Esophagus mucosa (tissue), 1 donor: ENCODE measurements around the gene RPS6KL1. TPM values are rescaled to one million over a fixed set of nuclear protein-coding genes. Genes with fewer than 3 reads are reported as not detected.
A peak's percentile ranks its signal among the peaks of the same experiment; 100 is the strongest.

Experiments used
- ATAC-seq: fragments of 200-7000 bp; cut with Tn5 transposase; one replicate; pipeline ENCODE4 v1.9.1; 2020
- total RNA-seq: library from RNA; stranded (reverse); gene quantifications from one replicate; pipeline ENCODE4 v1.2.4, GENCODE V29; 2023
- donor health status: DM: yes; HTN: yes; CAD: no.

The RPS6KL1 gene
- total RNA-seq, 1 donor from 2014 or later, result 1.7 TPM

DNA sequence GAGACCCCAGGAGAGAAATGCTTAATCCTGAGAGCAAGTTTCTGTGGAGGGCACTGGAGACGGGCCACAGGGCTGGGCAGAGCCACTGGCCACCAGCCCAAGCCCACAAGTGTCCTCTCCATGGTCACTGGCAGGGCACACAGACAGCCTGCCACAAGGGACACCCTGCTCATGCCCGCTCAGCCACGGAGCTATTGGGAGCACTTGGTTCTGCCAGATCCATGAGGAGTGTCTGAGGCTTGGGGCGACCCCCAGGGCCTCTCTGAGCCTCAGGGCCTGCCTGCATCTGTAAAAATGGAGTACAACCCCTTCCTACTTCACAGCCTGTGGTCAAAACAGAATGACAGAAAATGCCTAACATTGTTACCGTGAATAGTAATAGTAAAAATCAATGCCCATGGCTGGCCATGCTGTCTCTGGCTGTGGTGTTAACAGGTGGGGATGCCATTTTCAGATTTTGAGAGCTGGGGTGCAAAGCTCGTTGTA lies 29.2 kb upstream of the RPS6KL1 start:
- ATAC-seq, result no peak

DNA sequence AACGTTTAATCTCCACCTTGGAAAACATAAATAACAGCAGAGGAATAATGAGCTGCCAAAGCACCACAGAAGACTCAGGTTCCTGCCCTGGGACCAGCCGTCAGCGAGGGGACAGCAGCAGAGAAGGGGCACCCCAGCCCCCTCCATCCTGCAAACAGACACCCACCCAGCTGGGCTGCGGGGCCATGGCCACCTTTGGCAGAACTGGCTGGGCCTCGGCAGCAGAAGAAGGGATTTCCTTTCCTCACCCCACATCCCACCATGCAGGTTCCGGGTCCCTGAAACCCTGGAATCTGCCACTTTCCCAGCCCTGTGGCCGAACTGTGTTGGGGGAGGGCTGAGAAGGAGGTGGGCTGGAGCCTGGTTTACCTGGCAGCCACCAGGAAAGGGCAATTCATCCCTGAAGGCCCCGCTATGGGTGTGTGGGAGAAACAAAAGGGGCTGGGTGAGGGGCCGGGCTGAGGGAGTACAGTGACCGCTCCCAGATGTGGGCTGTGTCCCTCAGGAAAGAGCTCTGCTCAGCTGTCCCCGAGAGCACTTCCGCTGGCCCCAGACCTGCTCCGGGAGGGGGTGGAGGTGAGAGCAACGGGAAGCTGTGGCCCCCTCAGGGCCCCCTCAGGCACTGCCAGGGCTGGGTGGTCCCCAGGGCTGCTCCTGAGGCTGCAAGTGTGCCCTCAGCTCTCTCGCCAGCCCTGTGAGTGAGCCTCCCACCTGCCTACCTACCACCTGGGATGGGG lies 28.6 kb upstream of the RPS6KL1 start:
- no peak for ATAC-seq

DNA sequence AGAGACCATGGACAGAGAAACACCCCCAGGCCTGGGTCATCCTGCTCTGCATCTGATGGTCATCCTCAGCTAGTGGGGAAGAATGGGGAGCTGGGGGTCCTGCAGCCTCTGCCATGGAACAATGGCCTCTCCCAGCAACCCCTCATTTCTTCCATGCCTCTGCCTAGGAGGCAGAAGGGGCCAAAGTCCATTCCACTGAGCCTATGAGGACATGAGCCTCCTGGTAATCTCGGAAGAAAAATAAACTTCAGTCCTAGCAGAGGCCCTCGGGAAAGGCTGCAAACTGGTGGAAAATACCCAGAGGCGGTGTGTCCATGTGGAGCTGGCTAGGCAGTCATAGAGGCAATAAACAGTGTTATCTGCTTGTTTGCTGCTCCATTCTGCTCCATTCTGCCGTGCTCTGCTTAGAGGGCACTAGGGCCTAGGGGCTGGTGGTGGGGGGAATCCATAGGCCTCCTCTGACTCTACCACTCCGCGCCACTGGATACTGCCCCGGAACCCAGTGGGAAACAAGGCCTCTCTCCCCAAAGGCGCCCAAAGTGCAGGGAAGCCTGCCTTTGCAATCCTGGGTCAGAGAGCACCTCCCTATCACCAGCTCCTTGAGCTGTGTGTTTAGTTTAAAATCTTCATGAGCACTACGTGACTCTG lies 27.9 kb upstream of the RPS6KL1 start:
- no peak for ATAC-seq

DNA sequence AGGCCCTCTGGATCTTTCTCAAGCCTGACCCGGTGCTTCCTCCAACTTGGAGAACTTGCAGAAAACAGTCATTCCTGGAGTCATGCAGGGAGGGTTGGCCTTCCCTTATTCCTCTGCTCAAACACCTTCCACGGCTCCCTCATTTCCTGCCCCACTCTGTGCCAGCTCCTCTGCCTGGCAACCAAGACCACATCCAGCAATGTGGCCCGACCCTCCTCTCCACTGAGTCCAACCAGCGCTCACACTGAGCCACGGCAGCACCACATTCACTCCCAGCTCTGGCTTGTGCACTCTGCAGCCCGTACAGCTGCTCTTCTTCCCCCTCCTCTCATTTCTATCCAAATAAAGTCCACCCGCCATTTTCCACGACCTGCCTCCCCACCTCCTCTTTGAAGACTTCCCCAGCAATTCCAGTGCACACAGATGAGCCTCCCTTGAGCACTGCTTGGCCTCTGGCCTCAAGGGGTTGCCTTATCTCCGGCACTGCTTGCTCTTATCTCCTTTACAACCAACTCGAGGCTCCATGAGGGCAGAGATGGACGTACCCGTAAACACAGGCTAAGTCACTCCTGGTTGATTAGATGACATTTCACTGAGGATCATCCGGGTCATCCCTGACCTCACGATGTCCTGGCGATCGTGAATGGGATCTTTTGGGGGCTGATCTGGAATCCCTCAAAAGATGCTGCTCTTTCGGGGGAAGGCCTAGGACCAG lies 27.0 kb upstream of the RPS6KL1 start:
- ATAC-seq, result no peak

DNA sequence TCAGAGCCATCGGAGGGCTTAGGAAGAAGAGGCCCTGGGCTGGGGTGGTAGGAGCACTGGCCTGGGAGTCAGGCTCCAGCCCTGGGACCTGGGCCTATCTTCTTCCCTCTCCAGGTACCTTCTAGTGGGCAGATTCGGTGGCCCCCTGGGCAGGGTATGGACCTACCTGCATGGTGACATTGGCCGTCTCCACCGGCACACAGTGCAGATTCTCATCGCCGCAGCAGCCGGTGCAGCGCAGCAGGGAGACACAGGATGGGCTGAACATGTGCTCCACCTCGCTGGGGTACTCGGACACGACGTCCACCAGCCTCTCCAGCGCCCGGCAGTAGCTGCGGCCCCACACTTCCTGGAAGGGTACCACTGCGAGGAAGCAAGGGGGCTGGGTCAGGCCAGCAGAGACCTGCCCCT lies 26.1 kb upstream of the RPS6KL1 start:
- no peak for ATAC-seq

DNA sequence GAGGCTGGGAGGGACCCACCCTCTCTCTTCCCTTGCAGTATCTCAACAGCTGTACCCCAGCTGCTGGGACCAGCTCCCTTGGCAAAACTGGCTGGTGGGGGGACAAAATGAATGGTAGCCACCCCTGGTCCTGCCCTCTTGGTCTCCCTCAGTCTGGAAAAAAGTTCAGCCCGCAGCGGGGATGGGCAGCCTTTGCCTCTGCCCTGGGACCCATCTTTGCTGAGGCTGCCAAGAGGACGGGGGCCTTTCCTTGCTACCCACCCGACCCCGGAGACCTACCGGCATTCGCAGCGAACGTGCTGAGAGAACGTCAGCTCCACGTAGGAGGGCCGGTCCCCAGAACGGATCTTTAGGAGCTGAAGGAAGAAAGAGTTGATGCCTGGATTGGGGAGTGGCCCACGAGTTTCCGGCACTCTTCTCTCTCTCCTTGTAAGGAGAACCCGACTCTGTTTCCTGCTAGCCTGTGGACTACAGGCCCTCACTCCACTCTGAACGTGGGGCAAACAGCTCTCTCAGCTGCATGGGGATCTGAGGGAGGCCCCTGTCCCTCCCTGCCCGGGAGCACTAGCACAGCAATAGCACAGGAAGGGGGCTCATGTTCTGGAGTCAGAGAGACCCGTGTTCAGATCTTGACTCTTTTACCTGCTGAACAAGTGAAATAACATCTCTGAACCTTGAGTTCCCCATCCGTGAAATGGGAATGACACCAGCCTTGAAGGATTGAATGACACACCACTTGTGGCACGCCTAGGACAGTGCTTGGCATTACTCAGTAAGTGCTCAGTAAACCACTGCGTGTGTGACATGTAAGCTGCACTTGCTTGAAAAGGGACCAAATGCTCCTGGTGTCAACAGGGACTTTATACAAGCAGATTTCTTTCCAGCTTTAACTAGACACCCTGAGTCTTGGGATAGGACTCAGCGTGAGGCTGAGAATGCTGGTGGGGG lies 25.4 kb upstream of the RPS6KL1 start:
- no peak for ATAC-seq

DNA sequence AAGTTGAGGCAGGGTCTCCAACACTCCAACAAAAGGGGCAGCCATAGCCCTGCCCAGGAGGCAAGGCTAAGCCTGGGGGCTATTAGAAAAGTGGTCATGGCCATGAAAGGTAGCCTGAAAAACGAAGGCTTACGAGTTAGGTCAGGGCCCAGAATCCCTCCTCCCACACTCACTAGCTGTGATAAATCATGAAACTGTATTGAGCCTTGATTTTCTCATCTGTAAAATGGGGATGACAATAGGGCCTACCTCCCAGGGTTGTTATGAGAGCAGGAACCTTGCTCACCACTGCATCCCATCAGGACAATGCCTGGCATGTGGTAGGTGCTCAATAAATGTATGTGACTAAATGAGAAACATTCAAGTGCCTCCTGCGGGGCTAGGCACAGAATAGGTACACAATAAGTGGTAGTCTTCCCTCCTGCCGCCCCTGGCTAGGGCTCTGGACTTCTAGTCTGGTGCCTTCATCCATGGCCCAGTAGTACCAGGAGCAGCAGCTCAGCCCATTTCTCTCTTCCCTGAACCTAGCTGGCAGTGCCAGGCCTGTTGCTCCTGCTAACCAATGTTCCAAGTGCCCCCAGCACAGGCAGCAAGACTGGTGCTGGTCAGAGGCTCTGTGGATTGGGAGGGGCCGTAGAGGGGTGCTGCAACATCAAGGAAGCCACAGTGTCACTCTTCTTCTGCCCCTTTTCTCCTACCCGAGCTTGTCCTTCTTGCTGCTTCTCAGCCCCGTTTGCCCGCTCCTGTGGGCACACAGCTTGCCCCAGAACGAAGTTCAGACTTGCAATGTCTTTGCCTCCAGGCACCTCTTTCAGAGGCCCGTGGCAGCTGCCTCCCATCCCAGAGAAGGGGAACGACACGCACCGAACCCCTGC lies 24.5 kb upstream of the RPS6KL1 start:
- no peak for ATAC-seq

DNA sequence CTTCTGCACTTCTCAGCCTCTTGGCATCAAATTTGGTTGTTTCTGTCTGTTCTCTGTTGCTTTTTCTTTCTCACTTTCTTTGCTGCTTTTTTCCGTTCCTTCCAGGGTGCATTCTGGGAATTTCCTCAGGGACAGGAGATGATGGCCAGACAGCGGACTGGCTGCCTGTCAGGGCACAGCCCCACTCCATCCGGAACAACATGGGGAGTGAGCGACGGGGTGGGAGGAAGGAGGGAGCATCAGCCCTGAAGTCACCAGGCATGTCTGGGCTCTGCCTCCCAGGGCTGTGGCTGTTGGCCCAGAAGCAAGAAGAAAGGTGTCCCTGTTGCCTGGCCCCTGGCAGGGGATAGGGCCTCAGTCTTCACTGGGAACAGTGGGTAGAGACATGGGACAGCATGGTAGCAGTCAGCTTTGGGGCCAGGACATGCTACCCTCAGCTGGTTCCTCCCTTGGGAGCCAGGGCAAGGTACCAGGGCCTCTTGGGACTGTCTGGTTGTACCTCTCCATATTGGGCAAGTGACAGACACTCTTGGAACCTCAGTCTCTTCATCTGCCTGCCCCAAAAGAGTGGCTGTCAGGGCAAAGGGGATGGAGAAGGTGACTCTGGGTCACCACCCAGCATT lies 23.7 kb upstream of the RPS6KL1 start:
- ATAC-seq, result peak; percentile 44

DNA sequence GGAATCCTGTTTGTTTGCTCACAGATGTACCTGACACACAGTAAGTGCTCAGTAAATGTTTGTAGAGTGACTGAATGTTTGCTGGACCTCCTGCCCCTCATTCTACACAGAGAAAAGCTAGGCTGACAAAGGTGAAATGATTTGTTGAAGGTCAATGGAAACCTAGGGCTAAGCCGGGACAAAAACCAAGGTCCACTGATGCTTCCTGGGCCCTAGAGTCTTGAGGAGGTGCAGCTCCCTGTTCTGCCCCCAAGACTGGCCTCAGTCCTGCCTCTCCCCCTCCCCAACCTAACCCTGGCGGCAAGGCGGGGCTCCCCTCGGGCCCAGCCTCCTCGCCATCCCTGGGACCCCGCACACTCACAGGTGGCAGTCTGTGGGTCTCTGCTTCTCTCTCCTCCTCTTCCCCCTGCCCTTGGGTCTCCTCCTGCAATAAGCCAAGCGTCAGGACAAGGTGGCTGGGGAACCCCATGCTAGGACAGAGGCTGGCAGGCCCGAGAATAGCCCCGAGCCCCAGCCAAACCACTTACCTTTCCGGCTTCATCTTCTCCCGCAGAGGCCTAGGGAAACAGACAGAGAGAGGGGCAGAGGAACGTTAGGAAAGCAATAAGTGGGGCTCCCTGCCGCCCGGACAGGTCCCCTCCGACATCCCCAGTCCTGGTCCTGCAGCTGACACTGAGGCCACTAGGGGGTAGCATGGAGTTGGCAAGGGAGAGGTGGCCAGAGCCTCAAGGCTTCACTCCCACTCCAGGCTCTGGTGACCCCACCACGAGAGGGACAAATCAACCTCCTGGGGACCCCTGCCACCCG lies 23.0 kb upstream of the RPS6KL1 start:
- peak; percentile 70 for ATAC-seq

DNA sequence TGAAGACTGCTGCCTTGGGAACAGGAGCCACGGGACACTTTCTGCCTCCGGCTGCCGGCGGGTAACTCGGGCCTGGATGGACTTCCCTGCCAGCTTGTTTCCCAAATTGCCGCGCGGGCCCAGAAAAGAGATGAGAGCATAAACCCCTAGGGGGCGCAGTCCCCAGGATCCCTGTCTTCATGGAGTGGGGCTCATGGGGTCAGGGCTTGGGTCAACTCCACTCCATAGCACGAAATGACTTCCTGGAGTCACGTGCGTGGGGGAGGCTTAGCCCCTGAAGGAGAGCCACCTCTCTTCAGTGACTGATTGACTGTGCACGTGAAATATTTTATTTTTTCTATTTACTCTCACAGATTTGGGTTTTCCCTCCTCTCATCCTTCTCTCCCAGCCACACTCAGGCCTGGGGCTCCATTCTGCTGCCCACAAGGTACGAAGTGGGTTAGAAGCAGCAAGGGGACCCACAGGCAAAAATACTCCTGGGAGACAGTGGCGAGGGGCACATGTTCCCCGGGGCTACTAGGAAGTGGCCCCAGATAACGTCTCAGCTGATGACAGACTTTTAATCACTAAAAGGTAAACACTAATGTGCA lies 22.3 kb upstream of the RPS6KL1 start:
- no peak for ATAC-seq

DNA sequence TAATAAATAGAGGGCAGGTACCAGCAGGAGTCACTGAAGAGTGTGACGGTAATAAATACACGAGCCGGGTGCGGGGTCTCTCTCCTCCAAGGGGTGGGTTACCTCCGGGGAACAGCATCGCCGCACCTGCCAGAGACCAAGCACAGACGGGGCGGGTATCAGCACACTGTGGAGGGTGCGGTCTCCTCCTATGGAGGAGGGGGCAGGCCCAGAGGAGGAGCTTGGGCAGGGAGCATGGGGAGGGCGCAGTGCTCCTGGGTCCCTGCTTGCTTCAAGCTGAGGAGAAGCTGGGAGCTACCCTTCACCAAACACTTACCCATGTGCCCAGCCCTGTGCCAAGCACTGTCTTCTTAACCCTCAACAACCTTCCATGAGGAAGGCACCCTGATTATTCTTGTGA lies 19.5 kb upstream of the RPS6KL1 start:
- no peak for ATAC-seq

DNA sequence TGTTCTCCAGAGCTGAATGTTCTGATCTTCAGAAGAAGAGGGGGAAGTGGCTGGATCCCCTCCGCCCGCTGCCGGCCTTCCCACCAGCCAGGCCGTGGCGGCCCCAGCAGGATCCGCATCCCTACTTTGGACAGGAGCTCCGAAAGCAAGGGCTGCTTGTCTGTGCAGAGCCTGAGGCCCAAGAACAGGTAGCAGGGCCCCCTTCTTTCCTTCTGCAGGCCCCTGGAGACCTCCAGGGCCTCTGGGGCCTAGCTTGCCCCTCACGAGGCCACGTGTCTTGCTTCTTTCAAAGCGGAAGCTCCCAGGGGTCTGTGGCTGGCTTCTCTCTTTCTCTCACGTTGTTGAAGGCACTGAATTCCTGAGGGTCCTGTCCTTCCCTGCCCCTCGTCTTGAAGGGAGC lies 19.1 kb upstream of the RPS6KL1 start:
- no peak for ATAC-seq

DNA sequence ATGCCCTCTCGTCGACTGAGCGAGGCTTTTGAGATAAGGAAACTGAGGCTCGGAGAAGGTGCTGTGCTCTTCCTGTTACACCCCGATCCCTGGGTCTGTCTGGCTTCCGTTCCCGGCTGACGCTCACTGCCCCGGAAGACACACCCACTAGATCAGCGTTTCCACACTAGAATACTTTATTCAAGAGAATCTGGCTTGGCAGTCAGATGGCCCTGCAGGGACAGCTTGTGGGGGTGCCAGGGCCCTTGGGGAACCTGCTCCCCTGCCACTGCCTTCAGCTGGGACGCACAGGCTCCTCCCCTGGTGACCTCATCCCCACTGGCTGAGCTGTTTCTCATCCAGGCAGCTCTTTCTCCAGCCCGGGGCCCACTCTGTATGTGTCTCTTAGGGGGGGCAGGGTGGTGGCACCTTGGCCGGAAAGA lies 18.6 kb upstream of the RPS6KL1 start:
- ATAC-seq, result peak; percentile 60

DNA sequence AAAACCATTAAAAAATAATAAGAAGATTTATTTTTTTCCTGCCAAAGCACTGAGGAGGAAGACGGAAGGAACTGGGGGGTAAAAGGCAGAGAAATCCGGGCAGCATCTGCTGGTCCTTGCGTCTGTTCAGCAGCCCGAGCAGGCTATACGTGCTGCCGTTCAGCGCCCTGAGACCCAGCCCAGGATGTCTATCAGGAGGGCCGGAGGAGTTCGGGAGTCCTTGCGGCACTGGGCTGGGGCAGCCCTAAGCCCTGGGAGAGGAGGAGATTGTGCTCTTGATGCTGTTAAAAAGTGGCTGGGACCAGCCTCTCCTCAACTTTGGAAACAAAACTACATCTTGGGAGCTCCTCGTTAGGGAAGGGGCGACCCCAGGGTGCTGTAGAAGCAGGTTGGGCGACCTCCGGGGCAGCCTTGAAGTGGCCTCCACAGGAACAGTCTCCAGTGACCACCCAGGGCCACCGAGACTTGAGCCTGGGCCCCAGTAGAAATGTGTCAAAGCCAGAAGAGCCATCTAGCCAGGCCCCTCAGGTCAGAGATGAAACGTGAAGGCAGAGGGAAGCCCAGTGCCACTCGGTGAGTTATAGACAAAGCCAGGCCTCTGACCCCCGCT lies 18.0 kb upstream of the RPS6KL1 start:
- ATAC-seq, result no peak

DNA sequence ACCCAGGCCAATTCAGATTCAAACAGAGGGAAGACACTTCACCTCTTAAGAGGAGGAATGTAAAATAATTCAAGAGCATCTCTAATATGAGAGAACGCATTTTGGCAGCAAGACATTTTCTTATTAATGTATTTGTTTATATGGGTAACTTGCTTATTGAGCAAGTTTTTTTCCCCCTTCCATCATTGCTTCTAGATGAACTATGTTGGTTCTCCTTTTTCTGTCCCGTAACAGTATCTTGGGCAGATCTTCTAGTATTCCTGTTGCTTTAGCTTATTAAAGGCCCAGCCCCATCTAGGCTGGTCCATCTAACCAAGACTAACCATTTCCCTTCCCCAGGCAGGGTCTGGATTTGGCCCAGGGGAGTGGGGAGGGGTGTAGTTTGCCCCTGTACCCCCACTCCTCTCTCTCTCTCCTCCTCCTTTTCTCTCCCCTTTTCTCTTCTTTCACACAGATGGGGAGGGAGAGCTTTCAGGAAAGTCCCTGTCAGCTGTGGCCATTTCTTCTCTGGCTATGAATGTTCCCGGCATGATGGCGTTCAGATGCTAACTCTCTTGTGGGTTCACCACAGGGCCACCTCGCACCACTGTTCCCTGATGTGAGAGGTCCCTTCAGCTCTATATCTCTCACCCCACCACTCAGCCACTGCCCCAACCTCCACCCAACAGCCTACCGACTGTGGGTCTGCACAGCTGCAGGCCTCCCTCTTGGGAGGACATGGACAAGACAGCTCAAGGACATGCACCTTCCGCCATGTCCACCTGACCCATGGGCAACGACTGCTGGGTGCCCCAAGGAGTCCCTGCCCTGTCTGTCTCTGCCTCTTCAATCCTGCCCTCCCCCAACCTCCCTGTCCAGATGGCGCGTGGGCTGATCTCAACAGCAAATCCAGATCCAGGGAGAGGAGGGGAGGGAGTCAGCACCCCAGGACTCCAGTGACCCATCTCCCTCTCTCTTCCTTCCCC lies 15.8 kb upstream of the RPS6KL1 start:
- no peak for ATAC-seq

DNA sequence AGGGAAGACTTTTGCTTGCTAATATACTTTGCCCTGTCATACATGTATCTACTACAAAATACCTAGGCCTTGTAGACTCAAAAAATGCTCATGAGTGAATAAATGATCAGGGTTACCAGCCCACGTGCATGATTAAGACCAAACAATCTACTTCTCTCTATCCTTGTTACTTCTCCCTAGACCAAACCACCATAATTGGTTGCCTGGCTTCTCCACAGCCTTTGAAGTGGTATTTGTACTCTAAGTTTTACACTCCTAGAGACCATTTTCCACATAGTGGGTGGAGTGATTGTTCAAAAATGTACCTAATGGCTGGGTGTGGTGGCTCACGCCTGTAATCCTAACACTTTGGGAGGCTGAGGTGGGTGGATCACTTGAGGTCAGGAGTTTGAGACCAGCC lies 14.1 kb upstream of the RPS6KL1 start:
- no peak for ATAC-seq

DNA sequence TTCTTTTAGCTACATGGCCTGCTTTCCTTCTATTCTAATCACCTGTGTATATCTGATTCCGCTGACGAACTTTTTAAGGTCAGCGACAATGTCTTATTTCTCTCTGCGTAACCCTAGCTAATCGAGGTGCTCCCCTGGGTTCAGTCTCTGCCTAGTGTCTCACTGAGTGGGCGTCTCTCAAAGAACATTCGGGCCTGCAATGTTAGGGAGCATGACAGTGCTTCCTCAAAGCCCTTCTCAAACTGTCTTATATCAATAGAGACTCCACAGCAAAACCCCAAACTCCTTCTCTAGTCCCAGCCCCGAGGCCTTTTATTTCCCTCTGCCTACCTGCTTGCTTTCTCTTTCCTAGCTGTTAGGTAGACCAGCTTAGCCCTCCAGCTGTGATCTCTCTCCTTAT lies 13.7 kb upstream of the RPS6KL1 start:
- no peak for ATAC-seq

DNA sequence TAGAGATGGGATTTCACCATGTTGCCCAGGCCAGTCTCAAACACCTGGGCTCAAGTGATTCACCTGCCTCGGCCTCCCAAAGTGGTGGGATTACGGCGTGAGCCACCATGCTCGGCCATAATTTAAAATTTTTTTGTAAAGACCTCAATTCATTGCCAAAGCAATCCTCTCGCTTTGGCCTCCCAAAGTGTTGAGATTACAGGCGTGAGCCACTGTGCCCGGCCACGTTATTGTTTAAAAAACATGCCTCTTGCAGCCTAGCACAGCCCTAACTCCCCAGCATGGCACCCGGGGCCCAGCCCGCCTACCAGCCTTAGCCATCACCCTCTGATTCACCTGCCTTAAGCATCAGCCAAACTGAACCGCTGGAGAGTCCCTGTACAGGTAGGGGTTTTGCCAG lies 13.1 kb upstream of the RPS6KL1 start:
- no peak for ATAC-seq
